GM12864 (cell line): Measurements from ENCODE around the gene SEC24C.

Experiments used
- DNase-seq: peaks from one replicate; pipeline ENCODE4 v3.0.0-alpha.2; 2011; ENCODE audit warnings: low read depth
- H3K4me3 ChIP-seq: 2 replicates; pipeline ENCODE4 v1.5.1; 2011; ENCODE audit warnings: mild to moderate bottlenecking, low read depth, low read length, control low read depth
- CTCF ChIP-seq: IDR thresholded peaks from 2 replicates; pipeline ENCODE4 v1.5.1; 2011; ENCODE audit warnings: low read depth, mild to moderate bottlenecking, moderate library complexity, low read length, control low read depth, inconsistent platforms; ENCODE audit errors: missing control alignments

Gene SEC24C

GRCh38 chr10:73819513-73820093 is 75.4 kb downstream of the SEC24C start:
- no peak for TF ChIP-seq CTCF
- H3K4me3 ChIP-seq: no peak overlapping the region
- DNase-seq: no peak
